MM.1S (cell line): ENCODE data around the gene DCTN2.

Source experiments
- DNase-seq: peaks from one replicate; pipeline ENCODE4 v3.0.0-alpha.2; 2015
- H2AFZ ChIP-seq: fragments of 300-600 bp; sonication (generic); 2 replicates; pipeline ENCODE4 v1.6.0; 2016; ENCODE audit warnings: antibody characterized with exemption, low read length
- H3F3A ChIP-seq: fragments of 300-600 bp; sonication (generic); 2 replicates; pipeline ENCODE4 v1.6.1; 2016; ENCODE audit warnings: mild to moderate bottlenecking, antibody characterized with exemption, low read length, moderate library complexity, mixed read lengths; ENCODE audit not compliant: insufficient read depth
- H3K27ac ChIP-seq: fragments of 300-600 bp; sonication (generic); 2 replicates; pipeline ENCODE4 v1.5.1; 2016; ENCODE audit warnings: mild to moderate bottlenecking, low read length
- H3K27me3 ChIP-seq: fragments of 300-600 bp; sonication (generic); replicated peaks from 2 replicates; pipeline ENCODE4 v1.6.0; 2016; ENCODE audit warnings: low read length; ENCODE audit not compliant: insufficient read depth
- H3K36me3 ChIP-seq: fragments of 300-600 bp; sonication (generic); replicated peaks from 2 replicates; pipeline ENCODE4 v1.6.1; 2016; ENCODE audit warnings: mild to moderate bottlenecking, low read length, mixed read lengths; ENCODE audit not compliant: insufficient read depth
- H3K4me1 ChIP-seq: fragments of 300-600 bp; sonication (generic); 2 replicates; pipeline ENCODE4 v1.6.1; 2016; ENCODE audit warnings: low read length, mixed read lengths
- H3K4me2 ChIP-seq: fragments of 300-600 bp; sonication (generic); 2 replicates; pipeline ENCODE4 v1.6.0; 2016; ENCODE audit warnings: low read depth, low read length
- H3K4me3 ChIP-seq: fragments of 300-600 bp; sonication (generic); 2 replicates; pipeline ENCODE4 v1.5.1; 2016; ENCODE audit warnings: low read length, mixed read lengths
- H3K79me2 ChIP-seq: fragments of 300-600 bp; sonication (generic); 2 replicates; pipeline ENCODE4 v1.6.1; 2016; ENCODE audit warnings: mixed run types, low read length, mixed read lengths
- H3K9ac ChIP-seq: fragments of 300-600 bp; sonication (generic); 2 replicates; pipeline ENCODE4 v1.6.1; 2016; ENCODE audit warnings: low read length, mixed read lengths
- H3K9me2 ChIP-seq: fragments of 300-600 bp; sonication (generic); replicated peaks from 2 replicates; pipeline ENCODE4 v1.6.1; 2016; ENCODE audit warnings: mild to moderate bottlenecking, low read length, mixed read lengths; ENCODE audit not compliant: insufficient read depth
- H3K9me3 ChIP-seq: fragments of 300-600 bp; sonication (generic); replicated peaks from 2 replicates; pipeline ENCODE4 v1.6.1; 2016; ENCODE audit warnings: mild to moderate bottlenecking, low read length, mixed read lengths; ENCODE audit not compliant: insufficient read depth
- H4K20me1 ChIP-seq: fragments of 300-600 bp; sonication (generic); 2 replicates; pipeline ENCODE4 v1.6.1; 2016; ENCODE audit warnings: mild to moderate bottlenecking, low read length, moderate library complexity, mixed read lengths; ENCODE audit not compliant: insufficient read depth
- CTCF ChIP-seq: fragments of 300-600 bp; sonication (generic); IDR thresholded peaks from 2 replicates; pipeline ENCODE4 v1.5.1; 2016; ENCODE audit warnings: antibody characterized with exemption, low read length, mixed read lengths
- EZH2 ChIP-seq: fragments of 300-600 bp; sonication (generic); optimal IDR thresholded peaks from 2 replicates; pipeline ENCODE3; 2017; ENCODE audit warnings: low read depth, mild to moderate bottlenecking, antibody characterized with exemption, low read length, mixed read lengths
- EZH2phosphoT487 ChIP-seq: fragments of 300-600 bp; sonication (generic); IDR thresholded peaks from 2 replicates; pipeline ENCODE4 v1.6.1; 2018; ENCODE audit warnings: antibody characterized with exemption, low read length

The DCTN2 gene

GRCh38 chr12:57525615-57526383, 21.2 kb downstream of the DCTN2 start:
- Histone ChIP-seq H3K9me3 (no peaks in the 10 kb centered on the region), H3K4me3 (no peak overlapping the region), H3F3A (peaks cover 20% of the 10 kb centered on the region), H4K20me1 (no peaks in the 10 kb centered on the region), H3K9ac (no peak overlapping the region), H2AFZ (no peak overlapping the region), H3K4me2 (no peak overlapping the region), H3K79me2 (peaks cover 34% of the 10 kb centered on the region), H3K27ac (no peak overlapping the region), H3K4me1 (peaks cover 14% of the 10 kb centered on the region), H3K9me2 (no peaks in the 10 kb centered on the region), H3K27me3 (no peaks in the 10 kb centered on the region), H3K36me3 (peaks cover 4% of the 10 kb centered on the region; the same call in 1 of the 2 replicates)
- no peak for DNase-seq
- TF ChIP-seq CTCF (no peak), EZH2phosphoT487 (no peak), EZH2 (no peak)

DNA sequence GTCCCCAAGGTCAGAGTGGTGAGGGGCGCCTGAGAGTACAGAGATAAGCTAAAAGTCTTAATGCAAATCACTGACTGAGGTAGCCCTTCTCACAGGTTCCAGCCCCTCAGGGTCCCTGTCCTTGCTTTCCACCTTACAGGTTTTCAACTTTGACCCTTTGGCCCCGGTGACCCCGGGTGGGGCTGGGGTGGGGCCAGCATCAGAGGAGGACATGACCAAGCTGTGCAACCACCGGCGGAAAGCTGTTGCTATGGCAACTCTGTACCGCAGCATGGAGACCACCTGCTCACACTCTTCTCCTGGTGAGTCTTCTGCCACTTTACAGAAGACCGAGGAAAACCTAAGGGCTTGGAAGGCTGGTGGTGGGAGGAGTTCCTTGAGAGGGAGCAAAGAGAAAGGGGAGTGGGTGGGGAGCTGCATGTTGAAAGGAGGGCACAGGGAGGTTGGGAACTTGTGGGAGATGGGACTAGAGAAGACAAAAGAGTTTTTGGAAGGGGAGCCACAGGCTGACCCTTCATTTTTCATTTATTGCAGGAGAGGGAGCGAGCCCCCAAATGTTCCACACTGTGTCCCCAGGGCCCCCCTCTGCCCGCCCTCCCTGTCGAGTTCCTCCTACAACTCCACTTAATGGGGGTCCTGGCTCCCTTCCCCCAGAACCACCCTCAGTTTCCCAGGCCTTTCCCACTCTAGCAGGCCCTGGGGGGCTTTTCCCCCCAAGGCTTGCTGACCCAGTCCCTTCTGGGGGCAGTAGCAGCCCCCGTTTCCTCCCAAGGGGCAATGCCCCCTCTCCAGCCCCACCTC, 22.0 kb downstream of the DCTN2 start:
- Histone ChIP-seq H3K9me2 (no peaks in the 10 kb centered on the region), H3K4me1 (peaks cover 14% of the 10 kb centered on the region), H3F3A (peaks cover 23% of the 10 kb centered on the region), H3K36me3 (peaks cover 4% of the 10 kb centered on the region; the same call in 1 of the 2 replicates), H3K27ac (no peak overlapping the region), H3K79me2 (peaks cover 36% of the 10 kb centered on the region), H3K9me3 (no peaks in the 10 kb centered on the region), H3K4me3 (no peak overlapping the region), H3K4me2 (no peak overlapping the region), H3K9ac (no peak overlapping the region), H4K20me1 (no peaks in the 10 kb centered on the region), H2AFZ (no peak overlapping the region), H3K27me3 (no peaks in the 10 kb centered on the region)
- peak; percentile 4 for DNase-seq
- TF ChIP-seq EZH2 (no peak), CTCF (no peak), EZH2phosphoT487 (no peak)

GRCh38 chr12:57523706-57524614, 23.0 kb downstream of the DCTN2 start:
- H3K4me2 ChIP-seq = peak overlapping the region; percentile 84
- peaks cover 47% of the 10 kb centered on the region for H3K79me2 ChIP-seq
- TF ChIP-seq CTCF = no peak
- no peak for TF ChIP-seq EZH2
- no peak for TF ChIP-seq EZH2phosphoT487
- H3K27me3 ChIP-seq = no peaks in the 10 kb centered on the region
- no peaks in the 10 kb centered on the region for H3K9me3 ChIP-seq
- DNase-seq = peak; percentile 5
- H3K4me3 ChIP-seq = peak overlapping the region; percentile 87
- H3F3A ChIP-seq = peaks cover 32% of the 10 kb centered on the region
- no peaks in the 10 kb centered on the region for H3K9me2 ChIP-seq
- peak overlapping the region; percentile 73; the same call in 1 of the 2 replicates for H3K9ac ChIP-seq
- no peak overlapping the region for H3K27ac ChIP-seq
- H3K36me3 ChIP-seq = peaks cover 4% of the 10 kb centered on the region; the same call in 1 of the 2 replicates
- peaks cover 16% of the 10 kb centered on the region for H3K4me1 ChIP-seq
- no peaks in the 10 kb centered on the region for H4K20me1 ChIP-seq
- no peak overlapping the region for H2AFZ ChIP-seq
